OCI-LY1 (cell line): ENCODE measurements around the gene GPR179.
"Not testable (repeated sequence)": the region's sequence is repeated elsewhere in the genome, so short reads cannot be mapped to it uniquely, and the experiment has no call there.

ENCODE experiments used
- H2AFZ ChIP-seq: fragments of 200-600 bp; sonication (generic), shearing (Covaris generic); 2 replicates; pipeline ENCODE4 v1.6.0; 2014; ENCODE audit warnings: antibody characterized with exemption, mild to moderate bottlenecking, low read length
- H3F3A ChIP-seq: fragments of 200-600 bp; sonication (generic), shearing (Covaris generic); 2 replicates; pipeline ENCODE4 v1.6.0; 2014; ENCODE audit warnings: mild to moderate bottlenecking, antibody characterized with exemption, low read length, moderate library complexity; ENCODE audit not compliant: insufficient read depth
- H3K27ac ChIP-seq: fragments of 200-600 bp; sonication (generic); 2 replicates; pipeline ENCODE4 v1.5.1; 2014; ENCODE audit warnings: low read length, mixed run types, mild to moderate bottlenecking, low read depth; ENCODE audit not compliant: poor library complexity, severe bottlenecking
- H3K27me3 ChIP-seq: fragments of 200-600 bp; sonication (generic); 2 replicates; pipeline ENCODE4 v1.6.0; 2014; ENCODE audit warnings: antibody characterized with exemption, mild to moderate bottlenecking, low read length, moderate library complexity; ENCODE audit not compliant: insufficient read depth
- H3K36me3 ChIP-seq: fragments of 200-600 bp; sonication (generic); 2 replicates; pipeline ENCODE4 v1.6.1; 2014; ENCODE audit warnings: mild to moderate bottlenecking, antibody characterized with exemption, low read length, moderate library complexity, mixed read lengths; ENCODE audit not compliant: insufficient read depth
- H3K4me1 ChIP-seq: fragments of 200-600 bp; sonication (generic); 2 replicates; pipeline ENCODE4 v1.5.1; 2014; ENCODE audit warnings: mild to moderate bottlenecking, low read length, moderate library complexity; ENCODE audit not compliant: insufficient read depth, severe bottlenecking
- H3K4me2 ChIP-seq: fragments of 200-600 bp; sonication (generic), shearing (Covaris generic); 2 replicates; pipeline ENCODE4 v1.6.1; 2014; ENCODE audit warnings: low read length
- H3K4me3 ChIP-seq: fragments of 200-600 bp; sonication (generic); 2 replicates; pipeline ENCODE4 v1.5.1; 2014; ENCODE audit warnings: low read length, low read depth, mild to moderate bottlenecking, mixed read lengths; ENCODE audit not compliant: poor library complexity, severe bottlenecking
- H3K79me2 ChIP-seq: fragments of 200-600 bp; shearing (Covaris generic); 2 replicates; pipeline ENCODE4 v1.6.1; 2016; ENCODE audit warnings: mixed run types, low read length, mixed read lengths; ENCODE audit not compliant: insufficient read depth
- H3K9ac ChIP-seq: fragments of 200-600 bp; sonication (generic), shearing (Covaris generic); 2 replicates; pipeline ENCODE4 v1.6.1; 2014; ENCODE audit warnings: mild to moderate bottlenecking, low read length, mixed read lengths
- H3K9me2 ChIP-seq: fragments of 200-600 bp; sonication (generic), shearing (Covaris generic); 2 replicates; pipeline ENCODE4 v1.6.1; 2014; ENCODE audit warnings: low read depth, mild to moderate bottlenecking, low read length, mixed read lengths
- H3K9me3 ChIP-seq: fragments of 200-600 bp; shearing (Covaris generic); 2 replicates; pipeline ENCODE4 v1.6.1; 2014; ENCODE audit warnings: low read length, mixed read lengths
- H4K20me1 ChIP-seq: fragments of 200-600 bp; sonication (generic), shearing (Covaris generic); 2 replicates; pipeline ENCODE4 v1.6.0; 2016; ENCODE audit warnings: mild to moderate bottlenecking, low read length; ENCODE audit not compliant: insufficient read depth
- CTCF ChIP-seq: fragments of 200-600 bp; sonication (generic), shearing (Covaris generic); IDR thresholded peaks from 2 replicates; pipeline ENCODE4 v1.5.1; 2017; ENCODE audit warnings: mild to moderate bottlenecking, antibody characterized with exemption, low read length, moderate library complexity, mixed read lengths
- EZH2 ChIP-seq: fragments of 200-600 bp; sonication (generic), shearing (Covaris generic); IDR thresholded peaks from 2 replicates; pipeline ENCODE4 v1.8.0; 2017; ENCODE audit warnings: borderline replicate concordance, mixed run types, mild to moderate bottlenecking, antibody characterized with exemption, low read length, moderate library complexity, mixed read lengths

Gene GPR179

GRCh38 chr17:38315497-38315896, 28.3 kb downstream of the GPR179 start:
- Histone ChIP-seq H3K4me1 (no peaks in the 10 kb centered on the region), H3K4me2 (no peak overlapping the region), H4K20me1 (no peaks in the 10 kb centered on the region), H3K9ac (no peak overlapping the region), H3K27me3 (no peaks in the 10 kb centered on the region), H3K9me2 (no peaks in the 10 kb centered on the region), H3K79me2 (no peaks in the 10 kb centered on the region), H3K9me3 (no peaks in the 10 kb centered on the region), H3F3A (no peaks in the 10 kb centered on the region), H3K27ac (no peak overlapping the region), H2AFZ (no peak overlapping the region), H3K4me3 (no peak overlapping the region), H3K36me3 (peaks cover 31% of the 10 kb centered on the region)
- no peak for TF ChIP-seq CTCF
- TF ChIP-seq EZH2: no peak

GRCh38 chr17:38296834-38297517, 46.8 kb downstream of the GPR179 start, which contains the start of gene MRPL45:
TSS of gene MRPL45 (plus strand) at chr17:38297168. CDS start at chr17:38297184, 16 bp downstream.
- peak within 1 kb of the TSS; percentile 36 for H3K27ac ChIP-seq
- not testable (repeated sequence) for H4K20me1 ChIP-seq, H3K9me2 ChIP-seq, H3F3A ChIP-seq, H3K27me3 ChIP-seq, H3K36me3 ChIP-seq, H3K79me2 ChIP-seq, H3K9me3 ChIP-seq, H2AFZ ChIP-seq
- H3K4me2 ChIP-seq: peak within 1 kb of the TSS; percentile 51
- peak within 1 kb of the TSS; percentile 63; the same call in 1 of the 2 replicates for H3K9ac ChIP-seq
- peaks cover 14% of the 10 kb centered on the region for H3K4me1 ChIP-seq
- H3K4me3 ChIP-seq: peak within 1 kb of the TSS; percentile 65

GRCh38 chr17:38295602-38296365, 48.0 kb downstream of the GPR179 start:
- H3K9me2 ChIP-seq, H3K27ac ChIP-seq, H3K79me2 ChIP-seq, H3K27me3 ChIP-seq, H3K9me3 ChIP-seq, H3F3A ChIP-seq, H4K20me1 ChIP-seq, H2AFZ ChIP-seq, H3K36me3 ChIP-seq: not testable (repeated sequence)
- Histone ChIP-seq H3K9ac (peak overlapping the region; percentile 53; the same call in 1 of the 2 replicates), H3K4me3 (peak overlapping the region; percentile 65), H3K4me1 (peaks cover 14% of the 10 kb centered on the region), H3K4me2 (peak overlapping the region; percentile 47)

GRCh38 chr17:38289760-38290159, 54.0 kb downstream of the GPR179 start:
- not testable (repeated sequence) for H4K20me1 ChIP-seq, H3K27me3 ChIP-seq, H3K9ac ChIP-seq, H3K27ac ChIP-seq, H3K79me2 ChIP-seq, H3K4me2 ChIP-seq, H2AFZ ChIP-seq, H3K9me3 ChIP-seq, H3K36me3 ChIP-seq, H3F3A ChIP-seq, H3K4me1 ChIP-seq, H3K9me2 ChIP-seq, H3K4me3 ChIP-seq
